HCEC 1CT (cell line): Measurements from ENCODE around the gene C19orf25.
A peak's percentile ranks its signal among the peaks of the same experiment; 100 is the strongest.
"Not testable (repeated sequence)": the region's sequence is repeated elsewhere in the genome, so short reads cannot be mapped to it uniquely, and the experiment has no call there.

Experiments
- DNase-seq: peaks from one replicate; pipeline ENCODE4 v3.0.0-alpha.2; 2017

Gene C19orf25

GRCh38 chr19:1478934-1479707 lies at the start of gene C19orf25:
C19orf25 (minus strand) TSS chr19:1479215; CDS start chr19:1478903, 312 bp downstream.
- peak; percentile 93 for DNase-seq

DNA sequence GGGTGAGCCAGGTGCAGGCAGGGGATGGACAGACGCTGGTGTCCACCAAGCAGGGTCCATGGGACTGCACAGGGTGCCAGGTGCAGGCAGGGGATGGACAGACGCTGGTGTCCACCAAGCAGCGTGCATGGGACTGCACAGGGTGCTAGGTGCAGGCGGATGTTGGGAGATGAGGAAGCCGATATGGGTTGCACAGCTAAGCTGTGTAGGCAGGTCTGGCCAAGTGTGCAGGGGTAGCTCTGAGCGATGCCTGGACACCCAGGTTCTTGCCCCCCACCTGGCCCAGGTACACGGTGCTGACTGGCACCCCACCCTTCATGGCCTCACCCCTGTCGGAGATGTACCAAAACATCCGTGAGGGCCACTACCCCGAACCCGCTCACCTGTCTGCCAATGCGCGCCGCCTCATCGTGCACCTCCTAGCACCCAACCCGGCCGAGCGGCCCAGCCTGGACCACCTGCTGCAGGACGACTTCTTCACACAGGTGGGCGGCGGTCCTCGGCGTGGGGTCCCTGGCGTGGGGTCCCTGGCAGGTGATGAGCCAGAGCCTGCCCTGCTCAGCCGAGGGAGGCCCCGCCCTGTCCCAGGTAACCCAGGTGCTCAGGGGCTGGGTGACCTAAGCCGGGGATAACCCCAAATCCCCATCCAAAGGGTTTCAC lies 48.8 kb upstream of the C19orf25 start:
- DNase-seq, result no peak

DNA sequence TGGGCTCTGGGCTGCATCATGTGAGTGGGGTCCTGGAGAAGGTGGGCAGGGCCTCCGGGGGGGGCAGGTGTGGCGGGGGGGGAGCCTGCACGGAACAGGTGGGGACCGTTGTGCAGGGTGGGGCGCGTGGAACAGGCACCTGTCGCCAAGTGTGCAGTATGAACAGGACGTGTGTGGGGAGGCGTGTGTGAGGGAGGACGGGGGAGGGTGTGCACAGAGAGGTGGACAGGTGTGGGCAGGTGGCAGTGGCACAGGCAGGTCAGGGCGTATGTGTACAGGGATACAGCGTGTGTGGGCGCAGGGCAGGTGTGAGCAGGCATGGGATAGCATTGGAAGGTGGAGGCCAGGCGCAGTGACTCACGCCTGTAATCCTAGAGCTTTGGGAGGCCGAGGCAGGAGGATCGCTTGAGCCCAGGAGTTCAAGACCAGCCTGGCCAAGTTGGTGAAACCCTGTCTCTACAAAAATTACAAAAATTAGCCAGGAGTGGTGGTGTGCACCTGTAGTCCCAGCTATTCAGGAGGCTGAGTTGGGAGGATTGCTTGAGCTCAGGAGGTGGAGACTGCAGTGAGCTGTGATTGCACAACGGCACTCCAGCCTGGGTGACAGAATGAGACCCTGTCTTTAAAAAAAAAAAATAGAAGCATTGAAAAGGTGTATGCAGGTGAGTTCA lies 48.1 kb upstream of the C19orf25 start:
- no peak for DNase-seq

- no peak for DNase-seq
These were observed 47.2 kb upstream of the C19orf25 start for GRCh38 chr19:1526066-1526778.

DNA sequence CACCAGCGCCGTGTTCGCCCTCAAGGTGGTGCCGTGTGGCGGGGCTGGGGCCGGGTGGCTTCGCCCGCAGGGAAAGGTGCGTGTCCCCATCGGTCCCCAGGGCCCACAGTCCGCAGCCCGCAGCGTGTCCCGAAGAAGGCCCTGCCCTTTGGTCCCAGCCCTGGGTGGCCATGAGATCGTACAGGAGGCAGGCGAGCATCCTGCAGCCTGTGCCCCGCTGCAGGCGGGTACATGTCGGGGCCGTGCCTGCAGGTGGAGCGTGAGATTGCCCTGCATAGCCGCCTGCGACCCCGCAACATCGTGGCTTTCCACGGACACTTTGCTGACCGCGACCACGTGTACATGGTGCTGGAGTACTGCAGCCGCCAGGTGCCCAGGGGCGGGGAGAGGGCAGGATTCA lies 46.3 kb upstream of the C19orf25 start:
- DNase-seq, result no peak

- DNase-seq, result no peak
These were observed 45.9 kb upstream of the C19orf25 start for GRCh38 chr19:1524972-1525325.

GRCh38 chr19:1524287-1524971 lies 45.4 kb upstream of the C19orf25 start:
- no peak for DNase-seq

DNA sequence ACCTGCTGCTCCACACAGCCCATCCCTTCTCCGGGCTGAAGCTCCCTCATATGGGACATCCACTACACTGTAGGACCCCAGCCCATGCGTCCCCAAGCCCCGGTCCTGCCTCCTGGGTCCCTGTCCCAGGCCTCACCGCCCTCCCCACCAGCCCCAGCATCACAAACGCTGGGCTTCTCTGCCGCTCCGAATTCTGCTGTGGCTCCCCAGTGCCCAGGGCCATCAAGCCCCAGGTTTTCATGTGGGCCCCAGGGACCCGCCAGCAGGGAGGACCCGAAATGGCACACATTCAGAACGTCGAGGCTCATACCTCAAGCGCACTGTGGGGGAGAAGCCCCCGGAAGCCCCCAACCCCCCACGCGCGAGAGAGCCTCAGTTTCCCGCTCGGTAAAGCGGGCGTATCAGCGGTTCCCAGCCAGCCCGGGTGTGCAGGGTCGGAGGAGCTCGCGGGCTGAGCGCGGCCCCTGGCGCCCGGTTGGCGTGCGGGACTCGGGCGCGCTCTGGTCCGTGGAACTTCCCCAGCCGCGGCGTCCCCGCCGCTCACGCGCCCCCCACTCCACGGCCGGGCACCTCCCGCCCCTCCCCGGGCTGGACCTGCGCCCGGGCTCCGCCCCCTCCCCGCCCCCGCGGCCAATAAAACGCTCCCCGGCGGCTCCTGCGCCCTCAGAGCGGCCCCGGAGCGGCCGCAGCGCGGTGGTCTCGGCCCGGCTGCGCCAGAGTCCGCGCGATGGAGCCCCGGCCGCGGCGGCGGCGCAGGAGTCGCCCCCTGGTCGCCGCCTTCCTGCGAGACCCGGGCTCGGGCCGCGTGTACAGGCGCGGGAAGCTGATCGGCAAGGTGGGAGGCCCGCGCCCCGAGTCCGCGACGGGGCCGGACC lies 44.6 kb upstream of the C19orf25 start, which contains the start of gene PLK5:
Gene PLK5, plus strand, starts transcription at position 666 of the 875 bp plus-strand sequence. CDS start 2,920 bp downstream, outside the sequence.
- no peak for DNase-seq

- DNase-seq, result no peak
These were observed 43.8 kb upstream of the C19orf25 start for GRCh38 chr19:1522838-1523237.

- no peak for DNase-seq
These were observed 43.0 kb upstream of the C19orf25 start for GRCh38 chr19:1522061-1522460.

- no peak for DNase-seq
These were observed 42.6 kb upstream of the C19orf25 start for GRCh38 chr19:1521636-1522035.

GRCh38 chr19:1520203-1520780 lies 41.3 kb upstream of the C19orf25 start:
- DNase-seq, result no peak

DNA sequence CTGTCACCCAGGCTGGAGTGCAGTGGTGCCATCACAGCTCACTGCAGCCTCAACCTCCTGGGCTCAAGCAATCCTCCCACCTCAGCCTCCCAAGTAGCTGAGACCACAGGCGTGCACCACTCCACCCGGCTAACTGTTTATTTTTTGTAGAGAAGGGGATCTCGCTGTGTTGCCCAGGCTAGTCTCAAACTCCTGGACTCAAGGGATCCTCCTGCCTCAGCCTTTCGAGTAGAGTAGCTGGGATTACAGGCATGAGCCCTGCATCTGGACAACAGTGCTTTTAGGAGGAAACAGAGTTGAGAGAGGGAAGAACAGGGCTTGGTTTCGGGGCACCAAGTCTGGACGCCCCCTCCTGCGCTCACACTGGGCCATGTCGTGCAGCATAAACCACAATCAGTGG lies 40.8 kb upstream of the C19orf25 start:
- not testable (repeated sequence) for DNase-seq

GRCh38 chr19:1518471-1518870 lies 39.5 kb upstream of the C19orf25 start:
- no peak for DNase-seq

GRCh38 chr19:1516395-1516753 lies 37.4 kb upstream of the C19orf25 start:
- DNase-seq, result no peak

- DNase-seq, result no peak
These were observed 36.1 kb upstream of the C19orf25 start for GRCh38 chr19:1514986-1515721.

DNA sequence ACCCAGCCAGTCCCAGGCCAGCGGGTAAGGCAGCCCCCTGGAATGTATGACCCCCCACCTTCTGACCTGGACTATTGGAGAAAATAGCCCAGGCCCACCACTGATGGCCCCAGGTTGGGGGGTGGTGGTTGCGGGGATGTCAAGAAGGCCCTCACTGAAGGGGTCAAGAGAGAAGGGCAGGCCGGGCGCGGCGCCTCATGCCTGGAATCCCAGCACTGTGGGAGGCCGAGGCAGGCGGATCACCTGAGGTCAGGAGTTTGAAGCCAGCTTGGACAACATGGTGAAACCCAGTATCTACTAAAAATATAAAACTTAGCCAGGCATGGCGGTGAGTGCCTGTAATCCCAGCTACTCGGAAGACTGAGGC lies 35.3 kb upstream of the C19orf25 start:
- no peak for DNase-seq

GRCh38 chr19:1513499-1514294 lies 34.7 kb upstream of the C19orf25 start:
- DNase-seq, result peak; percentile 39

DNA sequence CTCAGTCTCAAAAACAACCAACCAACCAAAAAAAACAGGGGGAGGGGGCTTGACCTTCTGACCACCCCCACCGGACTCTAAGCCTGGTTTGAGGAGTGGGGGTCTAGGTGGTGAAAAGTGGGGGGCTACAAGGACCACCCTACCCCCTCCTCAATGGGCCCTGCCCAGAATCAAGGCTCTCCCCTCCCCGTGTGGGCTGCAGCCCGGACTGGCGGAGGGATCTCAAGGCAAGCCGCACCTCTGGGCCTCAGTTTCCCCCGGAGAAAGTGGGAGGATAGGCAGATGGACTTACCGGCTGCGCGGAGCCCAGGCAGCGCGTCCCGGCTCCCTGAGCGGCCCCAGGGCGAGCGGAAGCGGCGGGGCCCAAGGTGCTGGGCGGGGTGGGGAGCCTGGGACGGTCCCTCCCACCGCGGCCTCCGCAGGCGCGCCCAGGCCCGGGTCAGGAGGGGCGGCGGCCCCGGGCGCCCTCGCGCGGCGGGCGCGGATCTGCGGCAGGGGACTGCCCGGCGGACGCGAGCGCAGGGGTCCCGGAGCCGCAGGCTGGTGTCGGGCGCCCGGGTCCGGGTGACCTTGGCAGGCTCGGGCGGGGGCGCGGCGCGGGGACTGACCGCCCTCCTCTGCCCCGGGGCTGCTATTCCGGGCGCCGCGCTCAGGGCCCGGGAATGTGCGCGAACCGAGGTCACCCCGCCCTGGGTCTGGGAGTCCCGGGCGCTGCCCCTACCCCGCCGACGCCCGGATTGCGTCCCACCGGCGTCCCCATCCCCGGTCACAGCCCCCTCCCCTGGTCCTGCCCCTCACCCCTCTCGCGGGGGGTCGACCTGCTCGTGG lies 33.9 kb upstream of the C19orf25 start, which contains the start of gene ADAMTSL5:
Gene ADAMTSL5, minus strand, starts transcription at position 349 of the 828 bp plus-strand sequence. CDS start 2,076 bp downstream, outside the sequence.
- peak; percentile 68 for DNase-seq
